NCI-H2081 (cell line): ENCODE results near the gene BOD1L1.

ENCODE experiments used
- DNase-seq, 2 experiments: peaks; one replicate each; lab custom pipeline; 2025; lab: John Stamatoyannopoulos, UW

The BOD1L1 gene

GRCh38 chr4:13627606-13628311 lies at the start of gene BOD1L1:
BOD1L1 (minus strand) TSS chr4:13627725; CDS start chr4:13627587, 138 bp downstream.
- peak; percentile 88 to 95 for DNase-seq

GRCh38 chr4:13674971-13675370 lies 47.4 kb upstream of the BOD1L1 start:
- DNase-seq: no peak

GRCh38 chr4:13673167-13673566 lies 45.6 kb upstream of the BOD1L1 start:
- no peak for DNase-seq

- no peak for DNase-seq
Measured at GRCh38 chr4:13670456-13671160, 43.1 kb upstream of the BOD1L1 start.

GRCh38 chr4:13665701-13666660 lies 38.5 kb upstream of the BOD1L1 start:
- DNase-seq: no peak

- no peak for DNase-seq
Measured at GRCh38 chr4:13659341-13660070, 32.0 kb upstream of the BOD1L1 start.

GRCh38 chr4:13656569-13657405 lies 29.3 kb upstream of the BOD1L1 start:
- DNase-seq: peak; percentile 56 to 61

GRCh38 chr4:13654162-13654797 lies 26.8 kb upstream of the BOD1L1 start:
- DNase-seq: peak; percentile 81 to 82

- no peak for DNase-seq
Measured at GRCh38 chr4:13653766-13654161, 26.2 kb upstream of the BOD1L1 start.

- no peak for DNase-seq
Measured at GRCh38 chr4:13647031-13647430, 19.5 kb upstream of the BOD1L1 start.

GRCh38 chr4:13645075-13645474 lies 17.6 kb upstream of the BOD1L1 start:
- DNase-seq: no peak

GRCh38 chr4:13642170-13642950 lies 14.8 kb upstream of the BOD1L1 start:
- no peak for DNase-seq

- DNase-seq: no peak
Measured at GRCh38 chr4:13641084-13641483, 13.6 kb upstream of the BOD1L1 start.

- no peak for DNase-seq
Measured at GRCh38 chr4:13640149-13640940, 12.8 kb upstream of the BOD1L1 start.

GRCh38 chr4:13635286-13635799 lies 7.8 kb upstream of the BOD1L1 start:
- no peak for DNase-seq

GRCh38 chr4:13633671-13634070 lies 6.1 kb upstream of the BOD1L1 start:
- DNase-seq: no peak

GRCh38 chr4:13627178-13627605 lies 333 bp downstream of the BOD1L1 start:
- DNase-seq: no peak

- no peak for DNase-seq
Measured at GRCh38 chr4:13626492-13627177, 890 bp downstream of the BOD1L1 start.
